DOHH2 (cell line): Measurements from ENCODE around the gene ZNF460.

Experiments used
- EZH2phosphoT487 ChIP-seq: fragments of 200-600 bp; sonication (generic); IDR thresholded peaks from 2 replicates; pipeline ENCODE4 v1.6.1; 2017; ENCODE audit warnings: borderline replicate concordance, mild to moderate bottlenecking, antibody characterized with exemption, low read length, moderate library complexity, mixed read lengths
- TF ChIP-seq, protein P1 (sequence below): fragments of 200-600 bp; sonication (generic); IDR thresholded peaks from one replicate; pipeline ENCODE4 v1.5.1; 2014; ENCODE audit warnings: antibody characterized with exemption, mild to moderate bottlenecking, low read depth, low read length; ENCODE audit not compliant: poor library complexity, severe bottlenecking

DNA sequence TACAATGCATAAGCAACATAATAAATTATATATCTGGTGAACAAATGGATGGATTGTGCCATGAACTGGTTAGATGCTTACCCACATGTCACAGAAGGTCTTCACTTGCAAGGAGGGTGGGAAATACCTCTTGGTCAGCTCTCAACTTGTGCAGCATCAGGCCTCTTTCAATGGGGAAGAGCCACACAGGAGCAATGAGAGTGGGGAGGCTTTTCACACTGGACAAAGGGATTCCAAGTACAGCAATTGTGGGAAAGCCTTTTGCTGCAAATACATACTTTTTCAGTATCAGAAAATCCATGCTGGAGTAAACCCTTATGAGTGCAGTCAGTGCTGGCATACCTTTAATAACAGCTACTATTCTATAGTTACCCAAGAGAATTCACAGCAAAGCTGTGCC lies 28.2 kb downstream of the ZNF460 start:
- TF ChIP-seq, protein P1, sequence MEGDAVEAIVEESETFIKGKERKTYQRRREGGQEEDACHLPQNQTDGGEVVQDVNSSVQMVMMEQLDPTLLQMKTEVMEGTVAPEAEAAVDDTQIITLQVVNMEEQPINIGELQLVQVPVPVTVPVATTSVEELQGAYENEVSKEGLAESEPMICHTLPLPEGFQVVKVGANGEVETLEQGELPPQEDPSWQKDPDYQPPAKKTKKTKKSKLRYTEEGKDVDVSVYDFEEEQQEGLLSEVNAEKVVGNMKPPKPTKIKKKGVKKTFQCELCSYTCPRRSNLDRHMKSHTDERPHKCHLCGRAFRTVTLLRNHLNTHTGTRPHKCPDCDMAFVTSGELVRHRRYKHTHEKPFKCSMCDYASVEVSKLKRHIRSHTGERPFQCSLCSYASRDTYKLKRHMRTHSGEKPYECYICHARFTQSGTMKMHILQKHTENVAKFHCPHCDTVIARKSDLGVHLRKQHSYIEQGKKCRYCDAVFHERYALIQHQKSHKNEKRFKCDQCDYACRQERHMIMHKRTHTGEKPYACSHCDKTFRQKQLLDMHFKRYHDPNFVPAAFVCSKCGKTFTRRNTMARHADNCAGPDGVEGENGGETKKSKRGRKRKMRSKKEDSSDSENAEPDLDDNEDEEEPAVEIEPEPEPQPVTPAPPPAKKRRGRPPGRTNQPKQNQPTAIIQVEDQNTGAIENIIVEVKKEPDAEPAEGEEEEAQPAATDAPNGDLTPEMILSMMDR = no peak
- TF ChIP-seq EZH2phosphoT487 = no peak
